Smooth muscle cell of trachea (primary cell): ENCODE results near the gene RIOK1. TPM values are rescaled to one million over a fixed set of nuclear protein-coding genes. Genes with fewer than 3 reads are reported as not detected.

Experiments used
- total RNA-seq: library from RNA; depleted of rRNA; stranded (reverse); fragments of >200 nt; gene quantifications from 2 replicates; pipeline ENCODE4 v1.2.1, GENCODE V29; 2014

Gene RIOK1
- 12.4 and 15.7 TPM in 2 replicates for total RNA-seq

DNA sequence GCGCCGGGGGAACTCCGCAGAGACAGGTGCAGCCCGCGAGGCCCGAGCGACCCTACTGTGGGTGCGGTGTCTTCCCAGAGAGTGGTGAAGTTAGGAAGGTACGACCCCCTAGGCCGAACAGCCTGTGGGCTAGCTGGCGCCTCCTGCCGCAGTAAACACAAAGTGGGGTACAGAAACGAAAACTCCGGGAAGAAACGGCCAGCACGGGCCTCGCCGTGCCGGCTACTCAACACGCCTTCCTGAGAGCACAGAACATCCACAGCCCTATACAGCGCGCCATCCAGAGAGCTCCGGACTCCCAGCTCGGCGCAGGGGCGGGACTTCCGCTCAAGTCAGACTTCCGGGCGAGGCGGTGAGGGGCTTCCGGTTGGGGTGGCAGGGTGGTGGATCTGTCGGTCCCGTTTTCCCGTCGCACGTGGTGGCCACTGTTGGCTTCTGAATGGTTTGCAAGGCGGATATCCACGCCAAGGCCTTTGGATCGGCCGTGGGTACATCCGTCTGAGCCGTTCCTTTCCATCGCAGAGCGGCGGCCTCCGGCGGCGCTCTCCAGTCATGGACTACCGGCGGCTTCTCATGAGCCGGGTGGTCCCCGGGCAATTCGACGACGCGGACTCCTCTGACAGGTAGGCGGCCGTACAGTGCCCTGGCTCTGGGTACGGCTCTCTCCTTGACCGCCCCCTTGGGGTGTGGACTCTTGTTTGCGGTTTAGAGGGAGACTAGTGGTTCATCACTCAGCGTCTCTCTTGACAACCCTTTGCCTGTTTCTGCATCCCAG is at the start of gene RIOK1, which contains the start of gene CAGE1:
Gene RIOK1, plus strand, starts transcription at position 358 of the 775 bp plus-strand sequence. Its CDS starts 195 bp downstream, at position 553.
Gene CAGE1, minus strand, starts transcription at position 292 of the 775 bp plus-strand sequence. CDS start 2,569 bp downstream, outside the sequence.

Other genes with a start within 250 kb of the RIOK1 start
- 40.4 and 132 TPM in 2 replicates for gene SSR1, start 76.6 kb upstream of the RIOK1 start, total RNA-seq
- gene CAGE1, start 66 bp upstream of the RIOK1 start, total RNA-seq: 0.17 TPM in 1 of 2 replicates, not detected in the other
- under 0.01 and 0.44 TPM in 2 replicates for gene DSP, start 151.9 kb downstream of the RIOK1 start, total RNA-seq
- gene SNRNP48, start 200.4 kb downstream of the RIOK1 start, total RNA-seq: 9.4 and 15.9 TPM in 2 replicates